MM.1S (cell line): ENCODE measurements around the gene PLAAT4.

Experiments
- DNase-seq: peaks from one replicate; pipeline ENCODE4 v3.0.0-alpha.2; 2015
- H2AFZ ChIP-seq: fragments of 300-600 bp; sonication (generic); 2 replicates; pipeline ENCODE4 v1.6.0; 2016; ENCODE audit warnings: antibody characterized with exemption, low read length
- H3F3A ChIP-seq: fragments of 300-600 bp; sonication (generic); 2 replicates; pipeline ENCODE4 v1.6.1; 2016; ENCODE audit warnings: mild to moderate bottlenecking, antibody characterized with exemption, low read length, moderate library complexity, mixed read lengths; ENCODE audit not compliant: insufficient read depth
- H3K27ac ChIP-seq: fragments of 300-600 bp; sonication (generic); 2 replicates; pipeline ENCODE4 v1.5.1; 2016; ENCODE audit warnings: mild to moderate bottlenecking, low read length
- H3K27me3 ChIP-seq: fragments of 300-600 bp; sonication (generic); replicated peaks from 2 replicates; pipeline ENCODE4 v1.6.0; 2016; ENCODE audit warnings: low read length; ENCODE audit not compliant: insufficient read depth
- H3K36me3 ChIP-seq: fragments of 300-600 bp; sonication (generic); replicated peaks from 2 replicates; pipeline ENCODE4 v1.6.1; 2016; ENCODE audit warnings: mild to moderate bottlenecking, low read length, mixed read lengths; ENCODE audit not compliant: insufficient read depth
- H3K4me1 ChIP-seq: fragments of 300-600 bp; sonication (generic); 2 replicates; pipeline ENCODE4 v1.6.1; 2016; ENCODE audit warnings: low read length, mixed read lengths
- H3K4me2 ChIP-seq: fragments of 300-600 bp; sonication (generic); 2 replicates; pipeline ENCODE4 v1.6.0; 2016; ENCODE audit warnings: low read depth, low read length
- H3K4me3 ChIP-seq: fragments of 300-600 bp; sonication (generic); 2 replicates; pipeline ENCODE4 v1.5.1; 2016; ENCODE audit warnings: low read length, mixed read lengths
- H3K79me2 ChIP-seq: fragments of 300-600 bp; sonication (generic); 2 replicates; pipeline ENCODE4 v1.6.1; 2016; ENCODE audit warnings: mixed run types, low read length, mixed read lengths
- H3K9ac ChIP-seq: fragments of 300-600 bp; sonication (generic); 2 replicates; pipeline ENCODE4 v1.6.1; 2016; ENCODE audit warnings: low read length, mixed read lengths
- H3K9me2 ChIP-seq: fragments of 300-600 bp; sonication (generic); replicated peaks from 2 replicates; pipeline ENCODE4 v1.6.1; 2016; ENCODE audit warnings: mild to moderate bottlenecking, low read length, mixed read lengths; ENCODE audit not compliant: insufficient read depth
- H3K9me3 ChIP-seq: fragments of 300-600 bp; sonication (generic); replicated peaks from 2 replicates; pipeline ENCODE4 v1.6.1; 2016; ENCODE audit warnings: mild to moderate bottlenecking, low read length, mixed read lengths; ENCODE audit not compliant: insufficient read depth
- H4K20me1 ChIP-seq: fragments of 300-600 bp; sonication (generic); 2 replicates; pipeline ENCODE4 v1.6.1; 2016; ENCODE audit warnings: mild to moderate bottlenecking, low read length, moderate library complexity, mixed read lengths; ENCODE audit not compliant: insufficient read depth
- CTCF ChIP-seq: fragments of 300-600 bp; sonication (generic); IDR thresholded peaks from 2 replicates; pipeline ENCODE4 v1.5.1; 2016; ENCODE audit warnings: antibody characterized with exemption, low read length, mixed read lengths
- EZH2 ChIP-seq: fragments of 300-600 bp; sonication (generic); optimal IDR thresholded peaks from 2 replicates; pipeline ENCODE3; 2017; ENCODE audit warnings: low read depth, mild to moderate bottlenecking, antibody characterized with exemption, low read length, mixed read lengths
- EZH2phosphoT487 ChIP-seq: fragments of 300-600 bp; sonication (generic); IDR thresholded peaks from 2 replicates; pipeline ENCODE4 v1.6.1; 2018; ENCODE audit warnings: antibody characterized with exemption, low read length

The PLAAT4 gene

GRCh38 chr11:63505857-63506528 lies 30.6 kb upstream of the PLAAT4 start, which contains the start of gene LGALS12:
Gene LGALS12, plus strand, starts transcription at chr11:63506084. Its CDS starts 375 bp downstream, at chr11:63506459.
- Histone ChIP-seq H3K4me3 (no peak within 1 kb of the TSS), H3K4me1 (no peaks in the 10 kb centered on the region)
- no peak for DNase-seq

GRCh38 chr11:63506876-63507275 lies 29.7 kb upstream of the PLAAT4 start:
- no peak overlapping the region for H3K4me2 ChIP-seq
- H3K4me3 ChIP-seq: no peak overlapping the region
- no peaks in the 10 kb centered on the region for H3K4me1 ChIP-seq
- H3K36me3 ChIP-seq: no peaks in the 10 kb centered on the region
- TF ChIP-seq EZH2: no peak
- TF ChIP-seq EZH2phosphoT487: no peak
- TF ChIP-seq CTCF: no peak
- no peak overlapping the region for H3K27ac ChIP-seq
- DNase-seq: no peak
- no peaks in the 10 kb centered on the region for H3K79me2 ChIP-seq
- no peak overlapping the region for H3K9ac ChIP-seq
- H3F3A ChIP-seq: no peaks in the 10 kb centered on the region
- H3K9me3 ChIP-seq: no peaks in the 10 kb centered on the region
- no peaks in the 10 kb centered on the region for H3K9me2 ChIP-seq
- no peaks in the 10 kb centered on the region for H4K20me1 ChIP-seq
- H3K27me3 ChIP-seq: no peaks in the 10 kb centered on the region
- H2AFZ ChIP-seq: no peak overlapping the region

More at GRCh38 chr11:63505857-63506528, 30.6 kb upstream of the PLAAT4 start, which contains the start of gene LGALS12:
- no peak within 1 kb of the TSS for H3K27ac ChIP-seq
- TF ChIP-seq EZH2: no peak
- no peak for TF ChIP-seq EZH2phosphoT487
- no peak for TF ChIP-seq CTCF
- H3K9me3 ChIP-seq: no peaks in the 10 kb centered on the region
- H3K79me2 ChIP-seq: no peaks in the 10 kb centered on the region
- no peaks in the 10 kb centered on the region for H3K9me2 ChIP-seq
- no peaks in the 10 kb centered on the region for H3K36me3 ChIP-seq
- H3K9ac ChIP-seq: no peak within 1 kb of the TSS
- no peaks in the 10 kb centered on the region for H3K27me3 ChIP-seq
- no peaks in the 10 kb centered on the region for H4K20me1 ChIP-seq
- H3F3A ChIP-seq: no peaks in the 10 kb centered on the region
- no peak within 1 kb of the TSS for H3K4me2 ChIP-seq
- H2AFZ ChIP-seq: no peak within 1 kb of the TSS

GRCh38 chr11:63507511-63507910 lies 29.1 kb upstream of the PLAAT4 start:
- Histone ChIP-seq H2AFZ (no peak overlapping the region), H3K9me3 (no peaks in the 10 kb centered on the region), H3K79me2 (no peaks in the 10 kb centered on the region), H4K20me1 (no peaks in the 10 kb centered on the region), H3K4me2 (no peak overlapping the region), H3K4me3 (no peak overlapping the region), H3K27ac (no peak overlapping the region), H3F3A (no peaks in the 10 kb centered on the region), H3K27me3 (no peaks in the 10 kb centered on the region), H3K9ac (no peak overlapping the region), H3K4me1 (no peaks in the 10 kb centered on the region), H3K9me2 (no peaks in the 10 kb centered on the region), H3K36me3 (no peaks in the 10 kb centered on the region)
- DNase-seq: no peak
- no peak for TF ChIP-seq EZH2phosphoT487
- TF ChIP-seq CTCF: no peak
- TF ChIP-seq EZH2: no peak
